HepG2 (cell line): Measurements from ENCODE around the gene ZNF512B. TPM values are rescaled to one million over a fixed set of nuclear protein-coding genes. Genes with fewer than 3 reads are reported as not detected.

Experiments used
- ATF2 ChIP-seq: sonication (generic); formaldehyde crosslinking; IDR thresholded peaks from 2 replicates; pipeline ENCODE4 v1.4.0; 2020; ENCODE audit warnings: missing genetic modification reagents
- BCLAF1 ChIP-seq: fragments of 450-650 bp; IDR thresholded peaks from 2 replicates; pipeline ENCODE4 v1.6.1; 2017; ENCODE audit warnings: mild to moderate bottlenecking
- CEBPB ChIP-seq: IDR thresholded peaks from 2 replicates; pipeline ENCODE4 v1.6.1; 2011; ENCODE audit warnings: low read depth, low read length, improper control_type of control experiment, borderline replicate concordance
- CHD2 ChIP-seq: IDR thresholded peaks from 2 replicates; pipeline ENCODE4 v1.6.1; 2011; ENCODE audit warnings: low read depth, low read length, improper control_type of control experiment
- ELF3 ChIP-seq: IDR thresholded peaks from 2 replicates; pipeline ENCODE4 v1.6.1; 2016; ENCODE audit warnings: missing genetic modification reagents, missing compliant biosample characterization
- ERF ChIP-seq: IDR thresholded peaks from 2 replicates; pipeline ENCODE4 v1.6.1; 2018; ENCODE audit warnings: missing biosample characterization, missing genetic modification reagents
- FOXM1 ChIP-seq: sonication (generic); formaldehyde crosslinking; IDR thresholded peaks from 2 replicates; pipeline ENCODE4 v1.5.0; 2020; ENCODE audit warnings: missing genetic modification reagents
- JUND ChIP-seq: sonication (generic); formaldehyde crosslinking; IDR thresholded peaks from 2 replicates; pipeline ENCODE4 v1.8.0; 2022; ENCODE audit warnings: mild to moderate bottlenecking, missing genetic modification reagents
- KMT2A ChIP-seq: sonication (generic); formaldehyde crosslinking; IDR thresholded peaks from 2 replicates; pipeline ENCODE4 v1.4.0; 2020; ENCODE audit warnings: missing genetic modification reagents
- MIXL1 ChIP-seq: IDR thresholded peaks from 2 replicates; pipeline ENCODE4 v1.6.1; 2016
- NAIF1 ChIP-seq: sonication (generic); formaldehyde crosslinking; IDR thresholded peaks from 2 replicates; pipeline ENCODE4 v1.5.0; 2020; ENCODE audit warnings: mild to moderate bottlenecking, missing genetic modification reagents, borderline replicate concordance
- NFYC ChIP-seq: IDR thresholded peaks from 2 replicates; pipeline ENCODE4 v1.6.1; 2016; ENCODE audit warnings: missing genetic modification reagents, missing compliant biosample characterization
- NR1H2 ChIP-seq: sonication (generic); formaldehyde crosslinking; IDR thresholded peaks from 2 replicates; pipeline ENCODE4 v1.8.1; 2022; ENCODE audit warnings: low read depth, missing genetic modification reagents, borderline replicate concordance
- PAWR ChIP-seq: sonication (generic); formaldehyde crosslinking; IDR thresholded peaks from 2 replicates; pipeline ENCODE4 v1.4.0; 2020; ENCODE audit warnings: missing genetic modification reagents, mild to moderate bottlenecking, borderline replicate concordance
- PCBP2 ChIP-seq: fragments of 200-400 bp; formaldehyde crosslinking; optimal IDR thresholded peaks from 2 replicates; pipeline ENCODE3; 2018; ENCODE audit warnings: low read length, low read depth; ENCODE audit not compliant: poor library complexity, severe bottlenecking
- RARG ChIP-seq: sonication (generic); formaldehyde crosslinking; IDR thresholded peaks from 2 replicates; pipeline ENCODE4 v1.4.0; 2020; ENCODE audit warnings: low read depth, mild to moderate bottlenecking, missing genetic modification reagents
- STAT5B ChIP-seq: sonication (generic); formaldehyde crosslinking; IDR thresholded peaks from 2 replicates; pipeline ENCODE4 v1.4.0; 2020; ENCODE audit warnings: missing genetic modification reagents
- TERF1 ChIP-seq: sonication (generic); formaldehyde crosslinking; IDR thresholded peaks from 2 replicates; pipeline ENCODE4 v1.8.0; 2022; ENCODE audit warnings: mild to moderate bottlenecking, missing genetic modification reagents, moderate library complexity
- YEATS4 ChIP-seq: sonication (generic); formaldehyde crosslinking; IDR thresholded peaks from 2 replicates; pipeline ENCODE4 v1.4.0; 2020; ENCODE audit warnings: missing genetic modification reagents, borderline replicate concordance
- ZFAT ChIP-seq: sonication (generic); formaldehyde crosslinking; conservative IDR thresholded peaks from 2 replicates; pipeline ENCODE4 v1.8.1; 2023; ENCODE audit warnings: missing genetic modification reagents, inconsistent platforms
- ZNF383 ChIP-seq: sonication (generic); formaldehyde crosslinking; IDR thresholded peaks from 2 replicates; pipeline ENCODE4 v1.4.0; 2020; ENCODE audit warnings: missing genetic modification reagents, mild to moderate bottlenecking, borderline replicate concordance
- ZNF713 ChIP-seq: sonication (generic); formaldehyde crosslinking; IDR thresholded peaks from 2 replicates; pipeline ENCODE4 v1.4.0; 2020; ENCODE audit warnings: mild to moderate bottlenecking, missing genetic modification reagents
- ZSCAN29 ChIP-seq: sonication (generic); formaldehyde crosslinking; conservative IDR thresholded peaks from 2 replicates; pipeline ENCODE4 v1.4.0; 2020; ENCODE audit warnings: mild to moderate bottlenecking, missing genetic modification reagents
- ZSCAN31 ChIP-seq: sonication (generic); formaldehyde crosslinking; IDR thresholded peaks from 2 replicates; pipeline ENCODE4 v1.5.0; 2020; ENCODE audit warnings: low read depth, mild to moderate bottlenecking, missing genetic modification reagents
- polyA plus RNA-seq, 8 experiments: library from polyadenylated mRNA; depleted of rRNA in 3 of 8; stranded (reverse) in 7 of 8; unstranded in 1 of 8; fragments of >200 nt; fragmentation: Illumina TruSeq in 4 of 8; extraction: Trizol in 4 of 8; gene quantifications; 2 replicates each; pipeline versions ENCODE4 v1.2.1 to v1.2.3, GENCODE V29; 2011 to 2016; ENCODE audit warnings: low read depth in 4 of 8, missing spikeins in 1 of 8, mixed read lengths in 1 of 8; ENCODE audit not compliant: insufficient read depth in 1 of 8
- total RNA-seq, 5 experiments: library from RNA; depleted of rRNA; stranded (reverse); fragments of >200 nt; fragmentation: Illumina TruSeq; extraction: Trizol; gene quantifications; 2 replicates each; pipeline ENCODE4 v1.2.3, GENCODE V29; 2016; ENCODE audit warnings: low read depth in 1 of 5
- TF ChIP-seq, protein P1 (sequence below): sonication (generic); formaldehyde crosslinking; IDR thresholded peaks from 2 replicates; pipeline ENCODE4 v1.5.0; 2020; ENCODE audit warnings: missing genetic modification reagents, mild to moderate bottlenecking, borderline replicate concordance

The ZNF512B gene
- total and polyA plus RNA-seq, 2 of the 13 experiments (the other 11 are each of a cell fraction or from before 2014, with no cell fraction given), result 11.5 to 30.6 TPM

GRCh38 chr20:63978319-63979228 lies 8.8 kb upstream of the ZNF512B start (continued):
- TF ChIP-seq TERF1 (CRISPR knock-in tag), result no peak
- TF ChIP-seq MIXL1 (CRISPR knock-in tag), result peak; percentile 76
- TF ChIP-seq STAT5B, result no peak
- TF ChIP-seq PCBP2, result no peak
- no peak for TF ChIP-seq JUND (CRISPR knock-in tag)
- peak; percentile 94 for TF ChIP-seq ERF
- peak; percentile 55; the same call in 1 of the 2 replicates for TF ChIP-seq FOXM1 (CRISPR knock-in tag)
- TF ChIP-seq NAIF1 (CRISPR knock-in tag), result no peak; the same call in 1 of the 2 replicates
- TF ChIP-seq BCLAF1, result no peak
- peak; percentile 94 for TF ChIP-seq ELF3
- no peak for TF ChIP-seq ZSCAN29
- TF ChIP-seq CEBPB, result no peak
- no peak for TF ChIP-seq CHD2
- no peak for TF ChIP-seq NR1H2 (CRISPR knock-in tag)
- TF ChIP-seq ZFAT (CRISPR knock-in tag), result 0 out of 2 replicates have a peak, but pooled peaks have one; percentile 70
- TF ChIP-seq ATF2 (CRISPR knock-in tag), result peak; percentile 83
- no peak for TF ChIP-seq RARG (CRISPR knock-in tag)
- TF ChIP-seq KMT2A (CRISPR knock-in tag), result peak; percentile 93
- TF ChIP-seq ZNF383 (CRISPR knock-in tag), result no peak
- TF ChIP-seq YEATS4 (CRISPR knock-in tag), result peak; percentile 94
- TF ChIP-seq, protein P1, sequence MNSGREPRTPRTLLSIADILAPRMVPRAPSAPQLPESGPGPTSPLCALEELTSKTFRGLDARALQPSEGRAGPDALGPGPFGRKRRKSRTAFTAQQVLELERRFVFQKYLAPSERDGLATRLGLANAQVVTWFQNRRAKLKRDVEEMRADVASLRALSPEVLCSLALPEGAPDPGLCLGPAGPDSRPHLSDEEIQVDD (CRISPR knock-in tag), result no peak
- TF ChIP-seq ZNF713 (CRISPR knock-in tag), result peak; percentile 95; the same call in 1 of the 2 replicates
- TF ChIP-seq ZSCAN31 (CRISPR knock-in tag), result 0 out of 2 replicates have a peak, but pooled peaks have one; percentile 83
- TF ChIP-seq NFYC, result peak; percentile 51; the same call in 1 of the 2 replicates
- TF ChIP-seq PAWR, result no peak
